Suprapubic skin (tissue), 4 donors: Measurements from ENCODE around the gene P2RX4.

Experiments used
- POLR2A ChIP-seq, 2 donors: fragments of 450-650 bp; IDR thresholded peaks; one replicate each; pipeline ENCODE4 v1.6.1; 2017; ENCODE audit warnings: antibody characterized with exemption in 2 of 2, mild to moderate bottlenecking in 2 of 2, moderate library complexity in 2 of 2
- POLR2AphosphoS5 ChIP-seq, 3 donors: sonication (generic); formaldehyde crosslinking; IDR thresholded peaks; one replicate each; pipeline ENCODE4 v1.6.1; 2017; ENCODE audit warnings: antibody characterized with exemption in 3 of 3
- TF ChIP-seq, protein P1 (sequence below), 2 donors: fragments of 200-600 bp in 1 of 2; fragments of 450-650 bp in 1 of 2; sonication (generic) in 1 of 2; IDR thresholded peaks; one replicate each; pipeline ENCODE4 v1.5.1; 2016 to 2019; ENCODE audit warnings: antibody characterized with exemption in 2 of 2, mild to moderate bottlenecking in 1 of 2, moderate library complexity in 1 of 2

DNA sequence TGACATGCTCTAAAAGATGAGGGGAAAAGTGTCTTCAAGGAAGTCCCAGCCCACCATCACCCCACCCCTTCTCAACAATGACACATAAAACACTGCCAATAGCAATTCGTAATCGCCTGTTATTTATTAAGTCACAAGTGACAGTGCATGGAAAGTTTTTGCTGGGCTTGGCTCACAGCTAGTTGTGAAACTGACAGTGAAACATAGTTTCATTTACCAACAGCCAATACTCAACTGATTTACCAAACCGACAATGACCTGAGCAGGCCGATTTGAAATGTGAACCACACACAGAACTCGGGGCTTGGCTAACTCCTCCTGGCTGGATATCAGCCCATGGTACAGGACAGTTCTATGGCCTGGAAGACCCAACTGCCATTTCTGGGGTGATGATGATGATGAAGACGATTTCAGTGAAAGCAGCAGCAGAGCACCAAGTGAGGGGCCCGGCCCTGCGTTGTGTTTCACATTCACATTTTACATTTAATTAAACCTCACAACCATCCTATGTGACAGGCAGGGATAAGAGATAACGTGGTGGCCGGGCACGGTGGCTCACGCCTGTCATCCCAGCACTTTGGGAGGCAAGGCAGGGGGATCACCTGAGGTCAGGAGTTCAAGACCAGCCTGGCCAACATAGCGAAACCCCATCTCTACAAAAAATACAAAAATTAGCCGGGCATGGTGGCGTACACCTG, 43.9 kb downstream of the P2RX4 start:
- no peak for TF ChIP-seq POLR2A (IDR thresholded peaks at IDR 0.05)
- TF ChIP-seq, protein P1, sequence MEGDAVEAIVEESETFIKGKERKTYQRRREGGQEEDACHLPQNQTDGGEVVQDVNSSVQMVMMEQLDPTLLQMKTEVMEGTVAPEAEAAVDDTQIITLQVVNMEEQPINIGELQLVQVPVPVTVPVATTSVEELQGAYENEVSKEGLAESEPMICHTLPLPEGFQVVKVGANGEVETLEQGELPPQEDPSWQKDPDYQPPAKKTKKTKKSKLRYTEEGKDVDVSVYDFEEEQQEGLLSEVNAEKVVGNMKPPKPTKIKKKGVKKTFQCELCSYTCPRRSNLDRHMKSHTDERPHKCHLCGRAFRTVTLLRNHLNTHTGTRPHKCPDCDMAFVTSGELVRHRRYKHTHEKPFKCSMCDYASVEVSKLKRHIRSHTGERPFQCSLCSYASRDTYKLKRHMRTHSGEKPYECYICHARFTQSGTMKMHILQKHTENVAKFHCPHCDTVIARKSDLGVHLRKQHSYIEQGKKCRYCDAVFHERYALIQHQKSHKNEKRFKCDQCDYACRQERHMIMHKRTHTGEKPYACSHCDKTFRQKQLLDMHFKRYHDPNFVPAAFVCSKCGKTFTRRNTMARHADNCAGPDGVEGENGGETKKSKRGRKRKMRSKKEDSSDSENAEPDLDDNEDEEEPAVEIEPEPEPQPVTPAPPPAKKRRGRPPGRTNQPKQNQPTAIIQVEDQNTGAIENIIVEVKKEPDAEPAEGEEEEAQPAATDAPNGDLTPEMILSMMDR (IDR thresholded peaks at IDR 0.05): no peak
- TF ChIP-seq POLR2AphosphoS5 (IDR thresholded peaks at IDR 0.05): no peak
